Small intestine (tissue), 7 donors: ENCODE data around the gene VWA5B1. TPM values are rescaled to one million over a fixed set of nuclear protein-coding genes. Genes with fewer than 3 reads are reported as not detected.
"Not testable (repeated sequence)": the region's sequence is repeated elsewhere in the genome, so short reads cannot be mapped to it uniquely, and the experiment has no call there.

Experiments
- DNase-seq, 2 donors: peaks; one replicate each; pipeline versions ENCODE4 v3.0.0 to v3.0.0-alpha.2; 2013
- FAIRE-seq: peaks from 2 replicates; lab custom pipeline; 2012; peaks lifted over from hg19 to GRCh38; lab: Jason Lieb, UNC
- H3K27ac ChIP-seq, 3 donors: one replicate each; pipeline ENCODE4 v1.5.1; 2013; ENCODE audit warnings: low read length in 2 of 3, mild to moderate bottlenecking in 2 of 3, control low read depth in 1 of 3, inconsistent platforms in 1 of 3, low read depth in 1 of 3, moderate library complexity in 1 of 3
- H3K27me3 ChIP-seq, 3 donors: one replicate each; pipeline ENCODE4 v1.6.1; 2013; ENCODE audit warnings: low read length in 3 of 3, inconsistent platforms in 1 of 3; ENCODE audit not compliant: control insufficient read depth in 3 of 3, insufficient read depth in 3 of 3
- H3K36me3 ChIP-seq, 3 donors: one replicate each; pipeline ENCODE4 v1.6.1; 2013; ENCODE audit warnings: low read length in 3 of 3, inconsistent platforms in 1 of 3, low read depth in 1 of 3, mild to moderate bottlenecking in 1 of 3, moderate library complexity in 1 of 3; ENCODE audit not compliant: control insufficient read depth in 3 of 3, insufficient read depth in 2 of 3
- H3K4me1 ChIP-seq, 3 donors: one replicate each; pipeline ENCODE4 v1.6.1; 2013; ENCODE audit warnings: low read length in 2 of 3, inconsistent platforms in 1 of 3, low read depth in 1 of 3, mild to moderate bottlenecking in 1 of 3, moderate library complexity in 1 of 3; ENCODE audit not compliant: control insufficient read depth in 3 of 3, insufficient read depth in 2 of 3
- H3K4me3 ChIP-seq, 3 donors: one replicate each; pipeline ENCODE4 v1.5.1; 2013; ENCODE audit warnings: low read length in 3 of 3, control low read depth in 1 of 3, inconsistent platforms in 1 of 3, low read depth in 1 of 3, mild to moderate bottlenecking in 1 of 3, moderate library complexity in 1 of 3
- H3K9me3 ChIP-seq, 2 donors: one replicate each; pipeline ENCODE4 v1.6.1; 2013; ENCODE audit warnings: low read depth in 1 of 2, low read length in 1 of 2; ENCODE audit not compliant: control insufficient read depth in 2 of 2, insufficient read depth in 1 of 2
- WGBS, 3 donors: extraction: QIAGEN DNeasy Blood & Tissue Kit; methylation state at CpG; one replicate each; pipeline ENCODE4 v1.1.7; 2013; 5-methylcytosine and 5-hydroxymethylcytosine counted together
- polyA plus RNA-seq, 4 donors: library from polyadenylated mRNA; stranded (reverse) in 3 of 4; unstranded in 1 of 4; fragments of 200-250 nt in 3 of 4; fragments of 120-200 nt in 1 of 4; gene quantifications; one replicate each; pipeline versions ENCODE4 v1.2.1 to v1.2.3, GENCODE V29; 2013
- donor health status: healthy with polysubstance abuse.
- donor health status: control.
- donor health status: control.
- donor health status: Bipolar disorder and iron deficiency.
- donor health status: healthy.

VWA5B1 gene
- polyA plus RNA-seq, 4 donors: 0.01 to 1.5 TPM; not detected in 2

GRCh38 chr1:20261095-20261494 lies 29.6 kb upstream of the VWA5B1 start:
- no peak for DNase-seq
- H3K4me1 ChIP-seq: no peaks in the 10 kb centered on the region
- no peak overlapping the region for H3K4me3 ChIP-seq
- peaks cover 0 to 2% (median 0%) of the 10 kb centered on the region in 3 donors for H3K27me3 ChIP-seq
- FAIRE-seq: no peak
- no peaks in the 10 kb centered on the region for H3K36me3 ChIP-seq
- no peaks in the 10 kb centered on the region for H3K9me3 ChIP-seq
- WGBS, 3 donors: 90 to 95% (median 93%) methylated on average over 5 of the region's 5 CpGs
- no peak overlapping the region for H3K27ac ChIP-seq

GRCh38 chr1:20262810-20263534 lies 27.7 kb upstream of the VWA5B1 start:
- Histone ChIP-seq H3K27ac (no peak overlapping the region), H3K9me3 (no peaks in the 10 kb centered on the region), H3K4me3 (no peak overlapping the region), H3K36me3 (no peaks in the 10 kb centered on the region), H3K27me3 (peaks cover 0 to 3% (median 0%) of the 10 kb centered on the region in 3 donors), H3K4me1 (no peaks in the 10 kb centered on the region)
- no peak for FAIRE-seq
- WGBS, 3 donors: 80 to 87% (median 80%) methylated on average over 8 of the region's 8 CpGs
- DNase-seq: no peak

DNA sequence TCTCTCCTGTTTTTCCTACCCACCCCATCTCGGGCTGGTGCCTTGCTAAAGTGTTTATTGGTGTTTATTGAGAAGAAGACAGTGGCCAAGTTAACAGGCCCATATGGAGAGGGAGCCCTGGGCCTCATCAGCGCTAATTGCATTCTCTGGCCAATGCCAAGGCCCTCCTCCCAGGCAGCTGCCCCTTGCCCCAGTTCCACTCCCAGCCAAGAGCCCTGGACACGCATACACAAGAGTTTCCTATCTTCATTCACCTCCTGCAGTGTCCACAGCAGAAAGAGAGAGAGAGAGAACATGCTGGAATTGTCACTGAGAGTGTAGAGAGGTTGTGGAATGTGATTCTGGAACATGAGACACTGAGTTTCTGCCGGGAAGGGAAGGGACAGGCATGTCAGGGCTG lies 25.4 kb upstream of the VWA5B1 start:
- FAIRE-seq (no peak), DNase-seq (peak; percentile 21 to 24)
- no peak overlapping the region for H3K4me3 ChIP-seq
- 18 to 38% (median 20%) methylated on average over 4 of the region's 4 CpGs for WGBS, 3 donors
- no peak overlapping the region for H3K27ac ChIP-seq
- no peaks in the 10 kb centered on the region for H3K36me3 ChIP-seq
- H3K9me3 ChIP-seq: peaks cover 0 to 3% of the 10 kb centered on the region in 2 donors
- H3K4me1 ChIP-seq: no peaks in the 10 kb centered on the region
- peaks cover 0 to 4% (median 2%) of the 10 kb centered on the region in 3 donors for H3K27me3 ChIP-seq

- no peak for FAIRE-seq
These were observed 24.5 kb upstream of the VWA5B1 start for GRCh38 chr1:20266141-20266540.

DNA sequence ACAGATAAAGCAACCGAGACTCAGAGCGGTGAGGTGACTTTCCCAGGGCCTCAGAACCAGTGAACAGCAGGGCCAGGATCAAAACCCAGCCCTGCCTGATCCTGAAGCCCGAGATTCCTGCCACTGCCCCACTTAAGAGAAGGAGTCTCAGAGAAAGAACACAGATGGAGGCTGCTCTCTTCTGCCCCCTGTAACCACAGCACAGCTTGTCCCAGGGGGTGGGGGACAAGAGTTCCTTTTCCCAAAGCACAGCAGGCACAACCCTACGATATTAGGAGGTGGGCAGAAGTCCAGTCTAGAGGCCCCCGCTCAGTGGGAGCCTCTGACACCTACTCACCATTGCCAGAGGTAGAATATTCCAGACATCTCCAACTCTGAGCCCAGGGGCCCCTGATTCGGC lies 24.0 kb upstream of the VWA5B1 start:
- H3K36me3 ChIP-seq: no peaks in the 10 kb centered on the region
- FAIRE-seq (no peak), DNase-seq (no peak)
- H3K27ac ChIP-seq: no peak overlapping the region
- H3K4me1 ChIP-seq: no peaks in the 10 kb centered on the region
- 69 to 84% (median 72%) methylated on average over 6 of the region's 6 CpGs for WGBS, 3 donors
- peaks cover 0 to 4% (median 2%) of the 10 kb centered on the region in 3 donors for H3K27me3 ChIP-seq
- H3K9me3 ChIP-seq: peaks cover 0 to 6% of the 10 kb centered on the region in 2 donors
- no peak overlapping the region for H3K4me3 ChIP-seq

More at GRCh38 chr1:20266141-20266540, 24.5 kb upstream of the VWA5B1 start:
- Histone ChIP-seq H3K36me3 (no peaks in the 10 kb centered on the region), H3K4me1 (no peaks in the 10 kb centered on the region), H3K27ac (no peak overlapping the region), H3K9me3 (peaks cover 0 to 6% of the 10 kb centered on the region in 2 donors), H3K4me3 (no peak overlapping the region), H3K27me3 (peaks cover 0 to 4% (median 2%) of the 10 kb centered on the region in 3 donors)
- DNase-seq: no peak
- WGBS, 3 donors: 75 to 83% (median 79%) methylated on average over 8 of the region's 8 CpGs

- no peak for FAIRE-seq
- Histone ChIP-seq H3K36me3 (no peaks in the 10 kb centered on the region), H3K4me3 (no peak overlapping the region), H3K27me3 (peaks cover 0 to 4% (median 2%) of the 10 kb centered on the region in 3 donors), H3K27ac (no peak overlapping the region), H3K4me1 (no peaks in the 10 kb centered on the region), H3K9me3 (peaks cover 0 to 6% of the 10 kb centered on the region in 2 donors)
- 45 to 61% (median 45%) methylated on average over 11 of the region's 11 CpGs for WGBS, 3 donors
- no peak for DNase-seq
These were observed 18.9 kb upstream of the VWA5B1 start for GRCh38 chr1:20271498-20272400.

- not testable (repeated sequence) for DNase-seq, H3K4me1 ChIP-seq, H3K36me3 ChIP-seq, FAIRE-seq, H3K27me3 ChIP-seq, H3K27ac ChIP-seq, H3K9me3 ChIP-seq, H3K4me3 ChIP-seq
These were observed 17.0 kb upstream of the VWA5B1 start for GRCh38 chr1:20273716-20274115.

DNA sequence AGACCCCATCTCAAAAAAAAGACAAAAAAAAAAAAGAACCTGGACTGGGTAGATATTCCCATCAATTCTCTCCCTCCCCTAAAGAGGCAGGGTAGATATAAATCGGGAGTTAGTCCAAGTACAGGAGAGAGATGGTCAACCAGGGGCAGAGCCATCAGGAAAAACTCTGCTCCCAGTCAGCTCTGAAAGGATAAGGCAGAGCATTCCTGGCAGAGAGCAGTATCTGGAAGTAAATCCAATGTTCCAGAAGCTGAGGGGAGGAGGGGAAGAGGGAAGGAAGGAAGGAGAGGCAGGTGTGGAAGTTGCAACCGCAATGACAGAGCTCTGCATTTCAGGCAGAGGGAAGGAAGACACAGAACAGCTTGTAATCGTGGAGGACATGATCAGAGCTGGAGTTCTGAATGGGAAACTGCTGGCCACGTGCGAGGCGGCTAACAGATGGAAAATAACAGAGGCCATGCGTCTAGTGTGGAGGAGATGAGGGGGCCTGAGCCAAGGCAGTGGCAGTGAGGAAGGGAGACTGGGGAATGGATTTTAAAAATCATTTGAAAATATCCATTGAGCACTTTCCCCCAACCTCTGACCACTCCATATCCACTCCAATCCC lies 15.3 kb upstream of the VWA5B1 start:
- Histone ChIP-seq H3K27me3 (peaks cover 0 to 2% (median 0%) of the 10 kb centered on the region in 3 donors), H3K36me3 (no peaks in the 10 kb centered on the region), H3K4me1 (no peaks in the 10 kb centered on the region), H3K9me3 (peaks cover 0 to 3% of the 10 kb centered on the region in 2 donors), H3K27ac (no peak overlapping the region), H3K4me3 (no peak overlapping the region)
- FAIRE-seq (no peak), DNase-seq (no peak)
- WGBS, 3 donors: 47 to 73% (median 54%) methylated on average over 7 of the region's 7 CpGs
